HEK293 (cell line): ENCODE results near the gene BSDC1.

Source experiments
- AEBP2 ChIP-seq: fragments of 450-650 bp; formaldehyde crosslinking; IDR thresholded peaks from 2 replicates; pipeline ENCODE4 v1.5.1; 2016; ENCODE audit warnings: missing biosample characterization, missing genetic modification characterization, borderline replicate concordance
- BCL11B ChIP-seq: fragments of 450-650 bp; formaldehyde crosslinking; IDR thresholded peaks from 2 replicates; pipeline ENCODE4 v1.5.1; 2016; ENCODE audit warnings: low read depth, missing biosample characterization, missing genetic modification characterization
- EGR2 ChIP-seq: fragments of 450-650 bp; formaldehyde crosslinking; IDR thresholded peaks from 2 replicates; pipeline ENCODE4 v1.5.1; 2016; ENCODE audit warnings: low read depth, missing biosample characterization, missing genetic modification characterization
- MZF1 ChIP-seq: fragments of 450-650 bp; formaldehyde crosslinking; IDR thresholded peaks from 2 replicates; pipeline ENCODE4 v1.5.1; 2017; ENCODE audit warnings: missing biosample characterization, missing genetic modification characterization, borderline replicate concordance
- SALL2 ChIP-seq: fragments of 450-650 bp; formaldehyde crosslinking; IDR thresholded peaks from 2 replicates; pipeline ENCODE4 v1.5.0; 2017; ENCODE audit warnings: missing biosample characterization, mild to moderate bottlenecking, missing genetic modification characterization, borderline replicate concordance
- SP2 ChIP-seq: fragments of 450-650 bp; formaldehyde crosslinking; IDR thresholded peaks from 2 replicates; pipeline ENCODE4 v1.5.1; 2016; ENCODE audit warnings: missing biosample characterization, missing genetic modification characterization
- SP3 ChIP-seq: fragments of 450-650 bp; formaldehyde crosslinking; IDR thresholded peaks from 2 replicates; pipeline ENCODE4 v1.5.1; 2016; ENCODE audit warnings: missing biosample characterization, missing genetic modification characterization
- SP7 ChIP-seq: fragments of 450-650 bp; formaldehyde crosslinking; IDR thresholded peaks from 2 replicates; pipeline ENCODE4 v1.5.1; 2016; ENCODE audit warnings: missing biosample characterization, missing genetic modification characterization
- ZBTB49 ChIP-seq: fragments of 450-650 bp; formaldehyde crosslinking; IDR thresholded peaks from 2 replicates; pipeline ENCODE4 v1.5.1; 2016; ENCODE audit warnings: missing biosample characterization, missing genetic modification characterization, low read depth
- ZFP41 ChIP-seq: fragments of 450-650 bp; formaldehyde crosslinking; IDR thresholded peaks from 2 replicates; pipeline ENCODE4 v1.5.1; 2016; ENCODE audit warnings: missing biosample characterization, missing genetic modification characterization, borderline replicate concordance
- ZFP69B ChIP-seq: fragments of 450-650 bp; formaldehyde crosslinking; IDR thresholded peaks from 2 replicates; pipeline ENCODE4 v1.5.1; 2016; ENCODE audit warnings: missing biosample characterization, missing genetic modification characterization
- ZNF146 ChIP-seq: fragments of 450-650 bp; formaldehyde crosslinking; IDR thresholded peaks from 2 replicates; pipeline ENCODE4 v1.5.1; 2016; ENCODE audit warnings: missing biosample characterization, missing genetic modification characterization
- ZNF155 ChIP-seq: fragments of 450-650 bp; formaldehyde crosslinking; IDR thresholded peaks from 2 replicates; pipeline ENCODE4 v1.5.1; 2016; ENCODE audit warnings: missing biosample characterization, missing genetic modification characterization
- ZNF16 ChIP-seq: fragments of 450-650 bp; formaldehyde crosslinking; IDR thresholded peaks from 2 replicates; pipeline ENCODE4 v1.5.1; 2016; ENCODE audit warnings: low read depth, missing biosample characterization, missing genetic modification characterization
- ZNF18 ChIP-seq: fragments of 450-650 bp; formaldehyde crosslinking; IDR thresholded peaks from 2 replicates; pipeline ENCODE4 v1.5.1; 2016; ENCODE audit warnings: missing biosample characterization, missing genetic modification characterization
- ZNF2 ChIP-seq: fragments of 450-650 bp; formaldehyde crosslinking; IDR thresholded peaks from 2 replicates; pipeline ENCODE4 v1.5.1; 2016; ENCODE audit warnings: missing biosample characterization, missing genetic modification characterization
- ZNF223 ChIP-seq: fragments of 450-650 bp; formaldehyde crosslinking; IDR thresholded peaks from 2 replicates; pipeline ENCODE4 v1.5.1; 2016; ENCODE audit warnings: missing biosample characterization, missing genetic modification characterization
- ZNF248 ChIP-seq: fragments of 450-650 bp; formaldehyde crosslinking; IDR thresholded peaks from 2 replicates; pipeline ENCODE4 v1.5.1; 2017; ENCODE audit warnings: missing biosample characterization, missing genetic modification characterization
- ZNF280D ChIP-seq: fragments of 450-650 bp; formaldehyde crosslinking; IDR thresholded peaks from 2 replicates; pipeline ENCODE4 v1.5.1; 2016; ENCODE audit warnings: missing biosample characterization, missing genetic modification characterization
- ZNF354C ChIP-seq: fragments of 450-650 bp; formaldehyde crosslinking; IDR thresholded peaks from 2 replicates; pipeline ENCODE4 v1.5.1; 2016; ENCODE audit warnings: missing biosample characterization, missing genetic modification characterization, low read depth, borderline replicate concordance
- ZNF362 ChIP-seq: fragments of 450-650 bp; formaldehyde crosslinking; IDR thresholded peaks from 2 replicates; pipeline ENCODE4 v1.5.1; 2016; ENCODE audit warnings: missing biosample characterization, missing genetic modification characterization
- ZNF404 ChIP-seq: fragments of 450-650 bp; formaldehyde crosslinking; IDR thresholded peaks from 2 replicates; pipeline ENCODE4 v1.5.1; 2017; ENCODE audit warnings: missing biosample characterization, missing genetic modification characterization
- ZNF513 ChIP-seq: fragments of 450-650 bp; IDR thresholded peaks from 2 replicates; pipeline ENCODE4 v1.5.1; 2018; ENCODE audit warnings: missing biosample characterization, missing genetic modification characterization
- ZNF610 ChIP-seq: fragments of 450-650 bp; formaldehyde crosslinking; IDR thresholded peaks from 2 replicates; pipeline ENCODE4 v1.5.1; 2016; ENCODE audit warnings: missing biosample characterization, missing genetic modification characterization, borderline replicate concordance
- ZNF664 ChIP-seq: fragments of 450-650 bp; formaldehyde crosslinking; IDR thresholded peaks from 2 replicates; pipeline ENCODE4 v1.5.1; 2016; ENCODE audit warnings: missing biosample characterization, missing genetic modification characterization
- ZNF704 ChIP-seq: fragments of 450-650 bp; formaldehyde crosslinking; IDR thresholded peaks from 2 replicates; pipeline ENCODE4 v1.5.1; 2016; ENCODE audit warnings: missing biosample characterization, missing genetic modification characterization
- ZNF707 ChIP-seq: fragments of 450-650 bp; formaldehyde crosslinking; IDR thresholded peaks from 2 replicates; pipeline ENCODE4 v1.5.1; 2016; ENCODE audit warnings: missing biosample characterization, missing genetic modification characterization
- ZNF837 ChIP-seq: fragments of 450-650 bp; formaldehyde crosslinking; IDR thresholded peaks from 2 replicates; pipeline ENCODE4 v1.5.1; 2016; ENCODE audit warnings: missing biosample characterization, missing genetic modification characterization

The BSDC1 gene

GRCh38 chr1:32334864-32335534, 59.2 kb downstream of the BSDC1 start (continued):
- TF ChIP-seq ZNF704 (no peak), AEBP2 (tag by site-specific recombination) (no peak), MZF1 (tag by site-specific recombination) (no peak), ZNF146 (tag by site-specific recombination) (no peak), ZFP41 (tag by site-specific recombination) (no peak), ZNF354C (tag by site-specific recombination) (no peak), ZNF280D (no peak), ZNF837 (tag by site-specific recombination) (no peak), SP7 (tag by site-specific recombination) (peak; percentile 40; the same call in 1 of the 2 replicates), ZNF404 (tag by site-specific recombination) (no peak), ZNF707 (tag by site-specific recombination) (no peak), ZNF223 (no peak), ZFP69B (no peak), ZNF16 (tag by site-specific recombination) (no peak), ZNF610 (tag by site-specific recombination) (peak; percentile 64; the same call in 1 of the 2 replicates), ZNF18 (tag by site-specific recombination) (no peak), SP2 (tag by site-specific recombination) (no peak), ZNF2 (no peak), ZBTB49 (tag by site-specific recombination) (no peak), SALL2 (tag by site-specific recombination) (no peak), EGR2 (no peak), ZNF513 (no peak), SP3 (tag by site-specific recombination) (no peak), ZNF248 (no peak), ZNF664 (tag by site-specific recombination) (no peak), ZNF155 (tag by site-specific recombination) (no peak), ZNF362 (no peak), BCL11B (no peak)
